Hepatocyte (in vitro differentiated cells): ENCODE data around the gene MACROD2. TPM values are rescaled to one million over a fixed set of nuclear protein-coding genes. Genes with fewer than 3 reads are reported as not detected.

Experiments used
- DNase-seq: peaks from one replicate; pipeline ENCODE4 v3.0.0-alpha.2; 2016; ENCODE audit warnings: low spot score
- H2AFZ ChIP-seq: fragments of 200-600 bp; sonication (generic); 2 replicates; pipeline ENCODE4 v1.6.0; 2016; ENCODE audit warnings: antibody characterized with exemption, mild to moderate bottlenecking
- H3K27ac ChIP-seq: fragments of 200-600 bp; sonication (generic); 2 replicates; pipeline ENCODE4 v1.5.1; 2016; ENCODE audit warnings: mild to moderate bottlenecking
- H3K27me3 ChIP-seq: fragments of 200-600 bp; sonication (generic); 2 replicates; pipeline ENCODE4 v1.6.1; 2016
- H3K36me3 ChIP-seq: fragments of 200-600 bp; sonication (generic); replicated peaks from 2 replicates; pipeline ENCODE4 v1.5.1; 2016; ENCODE audit warnings: low read depth; ENCODE audit not compliant: insufficient read depth
- H3K4me1 ChIP-seq: fragments of 200-600 bp; sonication (generic); 2 replicates; pipeline ENCODE4 v1.5.1; 2016; ENCODE audit warnings: mild to moderate bottlenecking, moderate library complexity; ENCODE audit not compliant: insufficient read depth
- H3K4me2 ChIP-seq: fragments of 200-600 bp; sonication (generic); 2 replicates; pipeline ENCODE4 v1.6.0; 2016
- H3K4me3 ChIP-seq: fragments of 200-600 bp; sonication (generic); 2 replicates; pipeline ENCODE4 v1.5.1; 2016; ENCODE audit warnings: mild to moderate bottlenecking
- H3K79me2 ChIP-seq: fragments of 200-600 bp; sonication (generic); 2 replicates; pipeline ENCODE4 v1.6.0; 2017; ENCODE audit warnings: mild to moderate bottlenecking
- H3K9me2 ChIP-seq: fragments of 200-600 bp; sonication (generic); replicated peaks from 2 replicates; pipeline ENCODE4 v1.6.0; 2017; ENCODE audit warnings: mild to moderate bottlenecking; ENCODE audit not compliant: insufficient read depth
- H3K9me3 ChIP-seq: fragments of 200-600 bp; sonication (generic); 2 replicates; pipeline ENCODE4 v1.5.1; 2016; ENCODE audit warnings: low read depth, mild to moderate bottlenecking
- H4K20me1 ChIP-seq: fragments of 200-600 bp; sonication (generic); 2 replicates; pipeline ENCODE4 v1.6.0; 2016; ENCODE audit warnings: mild to moderate bottlenecking; ENCODE audit not compliant: insufficient read depth, poor library complexity, severe bottlenecking
- CTCF ChIP-seq: fragments of 200-600 bp; sonication (generic); IDR thresholded peaks from 2 replicates; pipeline ENCODE4 v1.5.1; 2016; ENCODE audit warnings: antibody characterized with exemption, mild to moderate bottlenecking; ENCODE audit not compliant: poor library complexity
- EZH2 ChIP-seq: fragments of 200-600 bp; sonication (generic); IDR thresholded peaks from 2 replicates; pipeline ENCODE4 v1.6.1; 2016; ENCODE audit warnings: antibody characterized with exemption, mild to moderate bottlenecking, borderline replicate concordance
- EZH2phosphoT487 ChIP-seq: fragments of 200-600 bp; sonication (generic); IDR thresholded peaks from one replicate; pipeline ENCODE4 v1.6.1; 2018; ENCODE audit warnings: antibody characterized with exemption, mild to moderate bottlenecking, low read depth, moderate library complexity; ENCODE audit not compliant: unreplicated experiment, severe bottlenecking
- WGBS: methylation state at CpG from one replicate; pipeline ENCODE4 v1.1.6; 2016; ENCODE audit warnings: low lambda C conversion rate; ENCODE audit errors: missing lambda C conversion rate; 5-methylcytosine and 5-hydroxymethylcytosine counted together
- polyA plus RNA-seq: library from polyadenylated mRNA; unstranded; fragments of >200 nt; fragmentation: Nextera tagmentation; extraction: Ambion mirVana; gene quantifications from 2 replicates; pipeline ENCODE4 v1.2.1, GENCODE V29; 2016
- total RNA-seq: library from RNA; depleted of rRNA; stranded (reverse); fragments of >200 nt; gene quantifications from 2 replicates; pipeline ENCODE4 v1.2.3, GENCODE V29; 2014

The MACROD2 gene
- total and polyA plus RNA-seq, 2 experiments from 2014 or later: 2.4 to 3.1 TPM

- Histone ChIP-seq H3K27ac (no peak overlapping the region), H3K4me1 (no peaks in the 10 kb centered on the region), H3K9me2 (no peaks in the 10 kb centered on the region), H3K4me2 (no peak overlapping the region), H3K4me3 (no peak overlapping the region), H3K9me3 (no peaks in the 10 kb centered on the region), H4K20me1 (no peaks in the 10 kb centered on the region), H3K27me3 (no peaks in the 10 kb centered on the region), H2AFZ (no peak overlapping the region), H3K79me2 (no peaks in the 10 kb centered on the region), H3K36me3 (no peaks in the 10 kb centered on the region)
- TF ChIP-seq CTCF (no peak), EZH2 (no peak), EZH2phosphoT487 (no peak)
- no peak for DNase-seq
These were observed 1073.2 kb downstream of the MACROD2 start for GRCh38 chr20:15068486-15068885.

GRCh38 chr20:15069355-15069754 is 1074.0 kb downstream of the MACROD2 start:
- H3K9me3 ChIP-seq: no peaks in the 10 kb centered on the region
- H4K20me1 ChIP-seq: no peaks in the 10 kb centered on the region
- H3K36me3 ChIP-seq: no peaks in the 10 kb centered on the region
- WGBS: 100% methylated on average over 2 of the region's 2 CpGs
- no peaks in the 10 kb centered on the region for H3K4me1 ChIP-seq
- no peak overlapping the region for H3K4me2 ChIP-seq
- no peak overlapping the region for H3K27ac ChIP-seq
- no peak overlapping the region for H2AFZ ChIP-seq
- no peaks in the 10 kb centered on the region for H3K79me2 ChIP-seq
- H3K9me2 ChIP-seq: no peaks in the 10 kb centered on the region
- no peak for DNase-seq
- TF ChIP-seq EZH2phosphoT487 (no peak), CTCF (no peak), EZH2 (no peak)
- H3K4me3 ChIP-seq: no peak overlapping the region
- no peaks in the 10 kb centered on the region for H3K27me3 ChIP-seq

- no peak overlapping the region for H3K27ac ChIP-seq
- no peaks in the 10 kb centered on the region for H3K79me2 ChIP-seq
- no peak overlapping the region for H2AFZ ChIP-seq
- no peaks in the 10 kb centered on the region for H3K9me3 ChIP-seq
- no peaks in the 10 kb centered on the region for H3K27me3 ChIP-seq
- no peaks in the 10 kb centered on the region for H4K20me1 ChIP-seq
- H3K4me1 ChIP-seq: no peaks in the 10 kb centered on the region
- no peak for DNase-seq
- no peaks in the 10 kb centered on the region for H3K36me3 ChIP-seq
- 38% methylated on average over 2 of the region's 2 CpGs for WGBS
- H3K4me3 ChIP-seq: no peak overlapping the region
- TF ChIP-seq EZH2: no peak
- no peak for TF ChIP-seq EZH2phosphoT487
- TF ChIP-seq CTCF: no peak
- no peak overlapping the region for H3K4me2 ChIP-seq
- H3K9me2 ChIP-seq: no peaks in the 10 kb centered on the region
These were observed 1075.9 kb downstream of the MACROD2 start for GRCh38 chr20:15071085-15071808.
